Panc1 (cell line): ENCODE results near the gene SIM2.

Experiments
- POLR2AphosphoS5 ChIP-seq: IDR thresholded peaks from 2 replicates; pipeline ENCODE4 v1.6.1; 2012; ENCODE audit warnings: mild to moderate bottlenecking, low read depth, low read length, moderate library complexity
- SIN3A ChIP-seq: IDR thresholded peaks from 2 replicates; pipeline ENCODE4 v1.6.1; 2012; ENCODE audit warnings: low read depth, mild to moderate bottlenecking, low read length, moderate library complexity, borderline replicate concordance; ENCODE audit not compliant: insufficient read depth
- TF ChIP-seq, protein P1 (sequence below): fragments of 450-650 bp; IDR thresholded peaks from 2 replicates; pipeline ENCODE4 v1.5.1; 2017; ENCODE audit warnings: mild to moderate bottlenecking

DNA sequence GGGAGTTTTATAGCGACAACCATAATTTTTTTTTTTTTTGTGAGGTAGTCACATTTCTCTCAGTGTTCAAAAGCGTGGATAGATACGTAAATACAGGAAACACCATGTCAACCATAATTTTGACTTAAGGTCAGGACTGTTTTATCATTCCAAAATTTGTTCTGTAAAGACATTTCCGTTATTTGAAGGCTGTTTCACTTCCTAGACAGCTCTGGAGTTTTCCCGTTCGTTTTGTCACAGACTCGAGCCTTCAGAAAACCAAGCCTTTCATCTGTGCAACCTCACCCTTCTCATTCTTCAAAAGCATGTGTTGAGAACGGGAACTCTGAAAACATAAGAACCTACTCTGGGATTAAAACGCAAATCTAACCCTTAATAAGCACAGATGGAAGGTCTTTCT lies 17.9 kb downstream of the SIM2 start:
- TF ChIP-seq POLR2AphosphoS5 (no peak), SIN3A (no peak)
- TF ChIP-seq, protein P1, sequence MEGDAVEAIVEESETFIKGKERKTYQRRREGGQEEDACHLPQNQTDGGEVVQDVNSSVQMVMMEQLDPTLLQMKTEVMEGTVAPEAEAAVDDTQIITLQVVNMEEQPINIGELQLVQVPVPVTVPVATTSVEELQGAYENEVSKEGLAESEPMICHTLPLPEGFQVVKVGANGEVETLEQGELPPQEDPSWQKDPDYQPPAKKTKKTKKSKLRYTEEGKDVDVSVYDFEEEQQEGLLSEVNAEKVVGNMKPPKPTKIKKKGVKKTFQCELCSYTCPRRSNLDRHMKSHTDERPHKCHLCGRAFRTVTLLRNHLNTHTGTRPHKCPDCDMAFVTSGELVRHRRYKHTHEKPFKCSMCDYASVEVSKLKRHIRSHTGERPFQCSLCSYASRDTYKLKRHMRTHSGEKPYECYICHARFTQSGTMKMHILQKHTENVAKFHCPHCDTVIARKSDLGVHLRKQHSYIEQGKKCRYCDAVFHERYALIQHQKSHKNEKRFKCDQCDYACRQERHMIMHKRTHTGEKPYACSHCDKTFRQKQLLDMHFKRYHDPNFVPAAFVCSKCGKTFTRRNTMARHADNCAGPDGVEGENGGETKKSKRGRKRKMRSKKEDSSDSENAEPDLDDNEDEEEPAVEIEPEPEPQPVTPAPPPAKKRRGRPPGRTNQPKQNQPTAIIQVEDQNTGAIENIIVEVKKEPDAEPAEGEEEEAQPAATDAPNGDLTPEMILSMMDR: no peak
